ENCODE measurements around the gene BMP7. TPM values are rescaled to one million over a fixed set of nuclear protein-coding genes. Genes with fewer than 3 reads are reported as not detected.
A peak's percentile ranks its signal among the peaks of the same experiment; 100 is the strongest.

BMP7 gene
- total and polyA plus RNA-seq, 9 of the 15 experiments (the other 6 are each of a cell fraction or from before 2014, with no cell fraction given): 0.18 TPM; not detected in 8

DNA sequence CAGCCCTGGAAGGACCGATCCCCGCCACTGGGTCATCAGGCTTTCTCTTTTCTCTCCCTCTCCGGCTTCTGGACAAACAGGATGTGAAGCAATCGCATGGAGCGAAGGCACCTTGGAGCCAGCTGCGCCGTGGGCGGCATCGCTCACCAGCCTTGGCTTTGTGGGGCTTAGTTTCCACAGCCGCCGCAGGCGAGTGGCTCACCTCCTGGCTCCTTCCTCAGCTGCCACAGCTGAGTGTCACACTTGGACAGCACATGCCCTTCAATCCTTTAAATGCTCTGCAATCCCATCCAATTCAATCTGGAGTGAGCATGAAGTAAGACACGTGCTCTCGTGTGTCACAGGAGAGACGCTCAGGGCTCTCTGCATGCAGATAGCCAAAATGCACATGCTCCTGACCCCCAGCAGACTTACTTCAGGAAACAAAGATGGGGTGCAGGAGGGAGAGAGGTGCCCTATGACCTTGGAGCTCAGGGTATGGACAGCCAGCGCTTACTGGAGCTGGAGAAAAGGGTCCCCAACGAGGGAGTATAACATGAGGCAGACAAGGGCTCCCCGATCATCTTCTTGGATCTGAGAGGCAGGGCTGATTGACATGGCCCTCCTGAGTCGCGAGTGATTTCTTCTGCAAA is 70.9 kb downstream of the BMP7 start:
- FAIRE-seq (no peak), DNase-seq (ENCODE audit: extremely low read depth in 1 of 4, low spot score in 3 of 4) (no peak), ATAC-seq (no peak)
- H3K4me1 ChIP-seq (replicated peaks in 1 of 2; ENCODE audit: control insufficient read depth in 2 of 2, insufficient read depth in 2 of 2, low read length in 2 of 2): no peaks in the 10 kb centered on the region
- H3K79me2 ChIP-seq (ENCODE audit: control insufficient read depth, insufficient read depth, low read length): no peaks in the 10 kb centered on the region
- no peaks in the 10 kb centered on the region for H3K9me3 ChIP-seq (replicated peaks; ENCODE audit: control insufficient read depth, insufficient read depth, low read depth, low read length)
- H4K20me1 ChIP-seq (replicated peaks; ENCODE audit: control insufficient read depth, insufficient read depth, low read length): no peaks in the 10 kb centered on the region
- POLR2A ChIA-PET: interaction anchor here (0.8 kb wide), 1 partner anchor 337 kb away, joined by 3 read pairs; no protein-coding TSS in a partner anchor
- no peak overlapping the region for H3K4me3 ChIP-seq
- H3K27me3 ChIP-seq (ENCODE audit: control insufficient read depth in 2 of 2, insufficient read depth in 2 of 2, low read length in 2 of 2): peaks cover 25 to 65% of the 10 kb centered on the region in 2 experiments; a peak in 4 of 5 replicates
- CTCF ChIA-PET (ENCODE audit: low intra/inter-chr PET ratio): no interaction called here
- no peak overlapping the region for H3K4me2 ChIP-seq (ENCODE audit: insufficient read depth, low read length)
- intact Hi-C loops (cut with micrococcal nuclease): no loop called here
- no peak overlapping the region for H3K9ac ChIP-seq (ENCODE audit: insufficient read depth in 1 of 2, low read depth in 2 of 2, low read length in 2 of 2)
- in situ Hi-C loops (cut with MboI): no loop called here
- no peak overlapping the region for H3K27ac ChIP-seq (ENCODE audit: extremely low read depth, low read depth, low read length)
- no peak overlapping the region for H2AFZ ChIP-seq (ENCODE audit: low read depth, low read length)
- peaks cover 2% of the 10 kb centered on the region for H3K9me1 ChIP-seq (ENCODE audit: control insufficient read depth, insufficient read depth, low read length)
- BruUV-seq (replicated peaks): no TSS peak
- no peaks in the 10 kb centered on the region for H3K36me3 ChIP-seq (ENCODE audit: control insufficient read depth, insufficient read depth, low read length)
- WGBS (ENCODE audit: insufficient coverage, low coverage, missing lambda C conversion rate): under 1% methylated on average over 19 of the region's 20 CpGs
- TF ChIP-seq MCM7 (IDR thresholded peaks at IDR 0.05) (no peak), CEBPG (CRISPR knock-in tag; IDR thresholded peaks at IDR 0.05) (no peak), CEBPG (tag; conservative IDR thresholded peaks at IDR 0.05 in 1 of 2, IDR thresholded peaks at IDR 0.05 in 1 of 2) (peak in 1 of 2 experiments; percentile 46; a peak in 1 of 4 replicates), ZFP36 (IDR thresholded peaks at IDR 0.05; ENCODE audit: low read depth, low read length, partially characterized antibody) (no peak), NRF1 (conservative IDR thresholded peaks at IDR 0.05 in 1 of 2, IDR thresholded peaks at IDR 0.05 in 1 of 2) (no peak), NELFE (IDR thresholded peaks at IDR 0.05; ENCODE audit: insufficient read depth, insufficient read length) (no peak), NFATC3 (IDR thresholded peaks at IDR 0.05) (no peak), HINFP (tag; conservative IDR thresholded peaks at IDR 0.05; ENCODE audit: low read depth) (no peak), ZFP91 (CRISPR knock-in tag; IDR thresholded peaks at IDR 0.05) (no peak)
- TF ChIP-seq, protein P1, sequence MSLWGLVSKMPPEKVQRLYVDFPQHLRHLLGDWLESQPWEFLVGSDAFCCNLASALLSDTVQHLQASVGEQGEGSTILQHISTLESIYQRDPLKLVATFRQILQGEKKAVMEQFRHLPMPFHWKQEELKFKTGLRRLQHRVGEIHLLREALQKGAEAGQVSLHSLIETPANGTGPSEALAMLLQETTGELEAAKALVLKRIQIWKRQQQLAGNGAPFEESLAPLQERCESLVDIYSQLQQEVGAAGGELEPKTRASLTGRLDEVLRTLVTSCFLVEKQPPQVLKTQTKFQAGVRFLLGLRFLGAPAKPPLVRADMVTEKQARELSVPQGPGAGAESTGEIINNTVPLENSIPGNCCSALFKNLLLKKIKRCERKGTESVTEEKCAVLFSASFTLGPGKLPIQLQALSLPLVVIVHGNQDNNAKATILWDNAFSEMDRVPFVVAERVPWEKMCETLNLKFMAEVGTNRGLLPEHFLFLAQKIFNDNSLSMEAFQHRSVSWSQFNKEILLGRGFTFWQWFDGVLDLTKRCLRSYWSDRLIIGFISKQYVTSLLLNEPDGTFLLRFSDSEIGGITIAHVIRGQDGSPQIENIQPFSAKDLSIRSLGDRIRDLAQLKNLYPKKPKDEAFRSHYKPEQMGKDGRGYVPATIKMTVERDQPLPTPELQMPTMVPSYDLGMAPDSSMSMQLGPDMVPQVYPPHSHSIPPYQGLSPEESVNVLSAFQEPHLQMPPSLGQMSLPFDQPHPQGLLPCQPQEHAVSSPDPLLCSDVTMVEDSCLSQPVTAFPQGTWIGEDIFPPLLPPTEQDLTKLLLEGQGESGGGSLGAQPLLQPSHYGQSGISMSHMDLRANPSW (CRISPR knock-in tag; IDR thresholded peaks at IDR 0.05): no peak
- TF ChIP-seq, protein P2, sequence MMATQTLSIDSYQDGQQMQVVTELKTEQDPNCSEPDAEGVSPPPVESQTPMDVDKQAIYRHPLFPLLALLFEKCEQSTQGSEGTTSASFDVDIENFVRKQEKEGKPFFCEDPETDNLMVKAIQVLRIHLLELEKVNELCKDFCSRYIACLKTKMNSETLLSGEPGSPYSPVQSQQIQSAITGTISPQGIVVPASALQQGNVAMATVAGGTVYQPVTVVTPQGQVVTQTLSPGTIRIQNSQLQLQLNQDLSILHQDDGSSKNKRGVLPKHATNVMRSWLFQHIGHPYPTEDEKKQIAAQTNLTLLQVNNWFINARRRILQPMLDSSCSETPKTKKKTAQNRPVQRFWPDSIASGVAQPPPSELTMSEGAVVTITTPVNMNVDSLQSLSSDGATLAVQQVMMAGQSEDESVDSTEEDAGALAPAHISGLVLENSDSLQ (IDR thresholded peaks at IDR 0.05): 0 out of 2 replicates have a peak, but pooled peaks have one; percentile 9
- TF ChIP-seq, protein P3, sequence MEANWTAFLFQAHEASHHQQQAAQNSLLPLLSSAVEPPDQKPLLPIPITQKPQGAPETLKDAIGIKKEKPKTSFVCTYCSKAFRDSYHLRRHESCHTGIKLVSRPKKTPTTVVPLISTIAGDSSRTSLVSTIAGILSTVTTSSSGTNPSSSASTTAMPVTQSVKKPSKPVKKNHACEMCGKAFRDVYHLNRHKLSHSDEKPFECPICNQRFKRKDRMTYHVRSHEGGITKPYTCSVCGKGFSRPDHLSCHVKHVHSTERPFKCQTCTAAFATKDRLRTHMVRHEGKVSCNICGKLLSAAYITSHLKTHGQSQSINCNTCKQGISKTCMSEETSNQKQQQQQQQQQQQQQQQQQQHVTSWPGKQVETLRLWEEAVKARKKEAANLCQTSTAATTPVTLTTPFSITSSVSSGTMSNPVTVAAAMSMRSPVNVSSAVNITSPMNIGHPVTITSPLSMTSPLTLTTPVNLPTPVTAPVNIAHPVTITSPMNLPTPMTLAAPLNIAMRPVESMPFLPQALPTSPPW (CRISPR knock-in tag; IDR thresholded peaks at IDR 0.05): no peak

Data from K562 (cell line).